ENCODE data around the gene RWDD4.
A peak's percentile ranks its signal among the peaks of the same experiment; 100 is the strongest.

The RWDD4 gene

GRCh38 chr4:183659029-183659871 is at the start of gene RWDD4, which contains the start of gene TRAPPC11:
Gene RWDD4, minus strand, starts transcription at chr4:183659185. Its CDS starts 233 bp downstream, at chr4:183658952.
Gene TRAPPC11, plus strand, starts transcription at chr4:183659293. Its CDS starts 4,575 bp downstream, at chr4:183663868.
- peaks cover 37% of the 10 kb centered on the region for H3K4me1 Mint-ChIP-seq (ENCODE audit: low read depth)
- no peaks in the 10 kb centered on the region for H3K9me3 Mint-ChIP-seq
- H3K27me3 Mint-ChIP-seq, result no peaks in the 10 kb centered on the region
- peaks cover 47% of the 10 kb centered on the region for H3K36me3 Mint-ChIP-seq (ENCODE audit: low read depth)
- H3K27ac Mint-ChIP-seq, result peak within 1 kb of the TSS; percentile 95
- peak within 1 kb of the TSS; percentile 93 for H3K4me3 Mint-ChIP-seq
- DNase-seq, result peak; percentile 96

DNA sequence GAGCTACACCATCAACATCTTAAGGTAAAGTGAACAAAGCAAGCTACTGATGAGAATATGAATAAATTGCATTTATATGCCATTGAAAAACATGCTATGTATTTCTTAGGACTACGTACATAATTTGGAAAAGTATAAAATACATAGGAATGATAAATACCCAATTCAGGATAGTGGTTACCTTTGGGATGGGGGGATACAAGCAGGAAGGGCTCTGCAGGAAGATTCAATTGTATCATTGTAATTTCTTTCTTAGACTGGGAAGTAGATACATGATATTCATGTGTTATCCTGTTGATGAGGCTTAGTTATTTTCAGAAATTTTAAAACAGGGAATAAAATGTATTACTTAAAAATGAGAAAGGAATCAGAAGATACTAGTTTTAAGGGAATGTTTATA is 43.5 kb upstream of the RWDD4 start:
- no peak for DNase-seq
- Mint-ChIP-seq H3K4me3 (no peak overlapping the region), H3K36me3 (ENCODE audit: low read depth) (peaks cover 87% of the 10 kb centered on the region), H3K4me1 (ENCODE audit: low read depth) (no peaks in the 10 kb centered on the region), H3K9me3 (no peaks in the 10 kb centered on the region), H3K27me3 (no peaks in the 10 kb centered on the region), H3K27ac (no peak overlapping the region)

DNA sequence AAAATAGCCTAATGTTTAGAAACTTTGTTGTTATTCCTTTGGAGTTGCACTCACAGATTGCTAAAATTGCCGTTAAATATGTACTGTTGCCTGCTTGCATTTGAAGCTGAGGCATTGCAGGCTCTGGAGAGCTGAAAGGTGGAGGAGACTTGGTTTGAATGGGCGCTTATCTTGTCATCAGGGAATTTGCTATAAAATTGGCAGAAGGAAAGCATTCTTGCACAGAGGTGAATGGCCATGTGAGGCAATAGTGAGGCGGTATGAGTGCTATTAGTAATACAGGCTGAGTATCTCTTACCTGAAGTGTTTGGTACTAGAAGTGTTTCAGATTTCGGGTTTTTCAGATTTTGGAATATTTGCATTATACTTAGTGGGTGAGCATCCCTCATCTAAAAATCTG is 41.4 kb upstream of the RWDD4 start:
- Mint-ChIP-seq H3K4me3 (no peak overlapping the region), H3K9me3 (no peaks in the 10 kb centered on the region), H3K27me3 (no peaks in the 10 kb centered on the region), H3K27ac (no peak overlapping the region), H3K36me3 (ENCODE audit: low read depth) (peaks cover 90% of the 10 kb centered on the region), H3K4me1 (ENCODE audit: low read depth) (no peaks in the 10 kb centered on the region)
- no peak for DNase-seq

- Mint-ChIP-seq H3K4me1 (ENCODE audit: low read depth) (no peaks in the 10 kb centered on the region), H3K27me3 (no peaks in the 10 kb centered on the region), H3K36me3 (ENCODE audit: low read depth) (peaks cover 93% of the 10 kb centered on the region), H3K4me3 (no peak overlapping the region), H3K27ac (peak overlapping the region; percentile 7), H3K9me3 (no peaks in the 10 kb centered on the region)
- DNase-seq, result no peak
Measured at GRCh38 chr4:183698909-183699308, 39.9 kb upstream of the RWDD4 start.

DNA sequence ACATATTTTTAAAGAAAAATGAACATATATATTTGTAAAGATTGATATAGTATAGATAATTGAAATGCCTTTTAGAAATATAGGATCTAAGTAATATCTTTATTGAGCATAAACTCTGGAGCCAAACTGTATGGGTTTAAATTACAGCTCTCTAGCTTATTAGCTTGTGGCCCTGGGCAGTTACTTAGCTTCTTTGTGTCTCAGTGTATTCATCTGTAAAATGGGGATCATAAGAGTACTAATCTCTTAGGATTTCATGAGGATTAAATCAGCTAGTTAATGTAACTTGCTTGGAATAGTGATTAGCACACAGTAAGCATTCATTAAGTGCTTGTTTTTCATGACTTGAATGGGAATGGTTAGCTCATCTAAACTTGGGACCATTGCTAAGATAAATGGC is 32.9 kb upstream of the RWDD4 start:
- no peak overlapping the region for H3K4me3 Mint-ChIP-seq
- peaks cover 2% of the 10 kb centered on the region for H3K4me1 Mint-ChIP-seq (ENCODE audit: low read depth)
- H3K27me3 Mint-ChIP-seq, result no peaks in the 10 kb centered on the region
- DNase-seq, result no peak
- H3K9me3 Mint-ChIP-seq, result no peaks in the 10 kb centered on the region
- no peak overlapping the region for H3K27ac Mint-ChIP-seq
- peaks cover 75% of the 10 kb centered on the region for H3K36me3 Mint-ChIP-seq (ENCODE audit: low read depth)

- Mint-ChIP-seq H3K4me1 (ENCODE audit: low read depth) (peaks cover 2% of the 10 kb centered on the region), H3K9me3 (no peaks in the 10 kb centered on the region), H3K36me3 (ENCODE audit: low read depth) (peaks cover 74% of the 10 kb centered on the region), H3K27me3 (no peaks in the 10 kb centered on the region), H3K27ac (no peak overlapping the region), H3K4me3 (no peak overlapping the region)
- no peak for DNase-seq
Measured at GRCh38 chr4:183691006-183691405, 32.0 kb upstream of the RWDD4 start.

DNA sequence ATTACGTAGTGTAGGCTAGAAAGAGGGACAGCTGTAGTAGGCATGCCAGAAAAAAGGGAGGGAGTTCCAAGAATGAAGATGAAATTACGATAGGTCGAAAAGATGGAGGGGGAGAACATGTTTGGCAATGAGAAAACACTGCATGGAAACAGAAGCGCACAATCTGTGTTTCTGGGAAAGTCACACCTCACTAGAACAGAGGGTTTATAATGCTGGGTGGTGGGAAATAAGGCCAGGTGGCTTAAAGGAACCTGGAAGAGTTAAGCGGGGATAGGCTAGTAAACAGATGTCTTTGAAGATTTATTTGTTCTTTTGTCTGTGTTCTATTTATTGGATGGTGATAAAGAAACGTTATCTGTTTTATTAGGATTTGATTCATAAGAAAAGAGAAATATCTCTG is 29.2 kb upstream of the RWDD4 start:
- Mint-ChIP-seq H3K36me3 (ENCODE audit: low read depth) (peaks cover 76% of the 10 kb centered on the region), H3K4me3 (no peak overlapping the region), H3K27me3 (no peaks in the 10 kb centered on the region), H3K27ac (no peak overlapping the region), H3K9me3 (no peaks in the 10 kb centered on the region), H3K4me1 (ENCODE audit: low read depth) (peaks cover 2% of the 10 kb centered on the region)
- DNase-seq, result no peak

DNA sequence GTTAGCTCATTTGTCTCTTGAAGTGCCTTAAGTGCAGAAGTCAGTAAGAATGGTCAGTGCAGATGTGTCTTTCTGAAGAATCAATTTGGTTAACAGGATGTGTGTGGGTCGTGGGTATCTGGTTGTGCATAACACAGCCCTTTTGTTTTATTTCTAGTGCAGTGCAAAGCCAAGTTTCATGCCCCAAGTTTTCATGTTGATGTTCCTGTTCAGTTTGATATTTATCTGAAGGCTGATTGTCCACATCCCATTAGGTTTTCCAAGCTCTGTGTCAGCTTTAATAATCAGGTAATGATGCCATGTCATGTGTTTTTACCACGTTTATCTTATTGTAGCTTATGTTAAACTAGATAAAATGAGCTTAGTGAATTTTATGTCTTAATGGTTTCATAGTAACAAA is 27.5 kb upstream of the RWDD4 start:
- no peak overlapping the region for H3K4me3 Mint-ChIP-seq
- no peak for DNase-seq
- H3K27me3 Mint-ChIP-seq, result no peaks in the 10 kb centered on the region
- no peaks in the 10 kb centered on the region for H3K9me3 Mint-ChIP-seq
- peaks cover 2% of the 10 kb centered on the region for H3K4me1 Mint-ChIP-seq (ENCODE audit: low read depth)
- H3K36me3 Mint-ChIP-seq (ENCODE audit: low read depth), result peaks cover 76% of the 10 kb centered on the region
- H3K27ac Mint-ChIP-seq, result no peak overlapping the region

DNA sequence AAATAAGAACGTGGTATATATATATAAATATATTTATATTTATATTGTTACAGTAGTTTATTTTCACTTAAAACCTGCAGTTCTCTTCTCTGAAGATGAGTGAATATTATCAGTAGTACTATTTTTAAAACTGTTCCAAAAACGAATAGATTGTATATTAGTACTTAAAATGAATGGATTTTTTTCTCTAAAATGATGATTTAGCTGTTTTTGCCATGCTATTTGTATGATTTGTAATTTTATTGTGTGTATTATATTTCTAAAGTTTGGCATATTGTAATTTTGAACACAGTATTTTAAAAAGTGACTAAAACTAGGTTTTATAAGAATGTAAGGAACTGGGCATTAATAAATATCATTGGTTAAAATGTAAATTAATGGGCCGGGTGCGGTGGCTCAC is 22.1 kb upstream of the RWDD4 start:
- no peak for DNase-seq
- no peaks in the 10 kb centered on the region for H3K4me1 Mint-ChIP-seq (ENCODE audit: low read depth)
- peaks cover 85% of the 10 kb centered on the region for H3K36me3 Mint-ChIP-seq (ENCODE audit: low read depth)
- no peaks in the 10 kb centered on the region for H3K9me3 Mint-ChIP-seq
- H3K4me3 Mint-ChIP-seq, result no peak overlapping the region
- H3K27me3 Mint-ChIP-seq, result no peaks in the 10 kb centered on the region
- no peak overlapping the region for H3K27ac Mint-ChIP-seq

- Mint-ChIP-seq H3K4me1 (ENCODE audit: low read depth) (no peaks in the 10 kb centered on the region), H3K36me3 (ENCODE audit: low read depth) (peaks cover 78% of the 10 kb centered on the region), H3K27ac (no peak overlapping the region), H3K27me3 (no peaks in the 10 kb centered on the region), H3K4me3 (no peak overlapping the region), H3K9me3 (no peaks in the 10 kb centered on the region)
- no peak for DNase-seq
Measured at GRCh38 chr4:183675625-183676024, 16.6 kb upstream of the RWDD4 start.

GRCh38 chr4:183674153-183674552 is 15.2 kb upstream of the RWDD4 start:
- H3K4me3 Mint-ChIP-seq, result no peak overlapping the region
- no peak overlapping the region for H3K27ac Mint-ChIP-seq
- no peaks in the 10 kb centered on the region for H3K9me3 Mint-ChIP-seq
- H3K4me1 Mint-ChIP-seq (ENCODE audit: low read depth), result no peaks in the 10 kb centered on the region
- no peak for DNase-seq
- peaks cover 80% of the 10 kb centered on the region for H3K36me3 Mint-ChIP-seq (ENCODE audit: low read depth)
- H3K27me3 Mint-ChIP-seq, result no peaks in the 10 kb centered on the region

GRCh38 chr4:183670960-183671555 is 12.1 kb upstream of the RWDD4 start:
- Mint-ChIP-seq H3K27ac (no peak overlapping the region), H3K27me3 (no peaks in the 10 kb centered on the region), H3K36me3 (ENCODE audit: low read depth) (peaks cover 82% of the 10 kb centered on the region), H3K4me3 (no peak overlapping the region), H3K9me3 (no peaks in the 10 kb centered on the region), H3K4me1 (ENCODE audit: low read depth) (no peaks in the 10 kb centered on the region)
- no peak for DNase-seq

- H3K27me3 Mint-ChIP-seq, result no peaks in the 10 kb centered on the region
- H3K9me3 Mint-ChIP-seq, result no peaks in the 10 kb centered on the region
- H3K27ac Mint-ChIP-seq, result no peak overlapping the region
- peaks cover 2% of the 10 kb centered on the region for H3K4me1 Mint-ChIP-seq (ENCODE audit: low read depth)
- H3K4me3 Mint-ChIP-seq, result no peak overlapping the region
- peaks cover 86% of the 10 kb centered on the region for H3K36me3 Mint-ChIP-seq (ENCODE audit: low read depth)
- DNase-seq, result no peak
Measured at GRCh38 chr4:183670251-183670650, 11.3 kb upstream of the RWDD4 start.

GRCh38 chr4:183666088-183666487 is 7.1 kb upstream of the RWDD4 start:
- Mint-ChIP-seq H3K9me3 (no peaks in the 10 kb centered on the region), H3K4me3 (no peak overlapping the region), H3K27ac (no peak overlapping the region), H3K36me3 (ENCODE audit: low read depth) (peaks cover 69% of the 10 kb centered on the region), H3K27me3 (no peaks in the 10 kb centered on the region), H3K4me1 (ENCODE audit: low read depth) (peaks cover 9% of the 10 kb centered on the region)
- DNase-seq, result no peak

DNA sequence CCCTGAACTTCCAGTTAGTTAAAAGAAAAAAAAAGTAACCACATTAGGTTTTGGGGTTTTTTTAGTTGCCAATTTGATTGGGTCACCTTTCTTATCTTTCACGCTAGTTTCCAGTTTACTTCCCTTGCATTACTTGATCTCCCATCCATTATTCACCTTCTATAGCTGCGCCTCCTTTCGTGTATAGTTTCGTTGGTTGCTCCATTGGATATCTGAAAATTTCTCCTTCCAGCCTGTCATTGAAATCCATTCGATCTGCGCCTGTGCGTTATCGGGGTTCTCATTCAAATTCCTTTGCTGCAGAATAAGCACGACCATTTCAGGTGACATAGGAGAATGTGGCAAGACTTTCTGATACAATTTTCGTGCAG is 872 bp upstream of the RWDD4 start:
- H3K27me3 Mint-ChIP-seq, result no peaks in the 10 kb centered on the region
- peak overlapping the region; percentile 93 for H3K4me3 Mint-ChIP-seq
- H3K36me3 Mint-ChIP-seq (ENCODE audit: low read depth), result peaks cover 45% of the 10 kb centered on the region
- H3K4me1 Mint-ChIP-seq (ENCODE audit: low read depth), result peaks cover 39% of the 10 kb centered on the region
- H3K9me3 Mint-ChIP-seq, result no peaks in the 10 kb centered on the region
- peak overlapping the region; percentile 80 for H3K27ac Mint-ChIP-seq
- no peak for DNase-seq
